NCI-H128 (cell line): ENCODE measurements around the gene SRRD.
"Not testable (repeated sequence)": the region's sequence is repeated elsewhere in the genome, so short reads cannot be mapped to it uniquely, and the experiment has no call there.

Experiments used
- DNase-seq: peaks from one replicate; lab custom pipeline; 2025; ENCODE audit not compliant: unreplicated experiment; lab: John Stamatoyannopoulos, UW

The SRRD gene

GRCh38 chr22:26483439-26484359 is at the start of gene SRRD, which contains the start of gene HPS4:
Gene SRRD, plus strand, starts transcription at chr22:26483877. Its CDS starts 14 bp downstream, at chr22:26483891.
Gene HPS4, minus strand, starts transcription at chr22:26483783. Its CDS starts 2,021 bp downstream, at chr22:26481762.
- peak; percentile 66 for DNase-seq

- no peak for DNase-seq
Measured at GRCh38 chr22:26435327-26436093, 48.2 kb upstream of the SRRD start.

GRCh38 chr22:26436903-26437515 is 46.7 kb upstream of the SRRD start:
- no peak for DNase-seq

- DNase-seq: no peak
Measured at GRCh38 chr22:26437694-26438392, 45.8 kb upstream of the SRRD start.

- not testable (repeated sequence) for DNase-seq
Measured at GRCh38 chr22:26438776-26439175, 44.9 kb upstream of the SRRD start.

GRCh38 chr22:26439559-26439958 is 44.1 kb upstream of the SRRD start:
- DNase-seq: no peak

GRCh38 chr22:26442086-26442756 is 41.5 kb upstream of the SRRD start:
- DNase-seq: no peak

- no peak for DNase-seq
Measured at GRCh38 chr22:26443901-26444690, 39.6 kb upstream of the SRRD start.

- DNase-seq: no peak
Measured at GRCh38 chr22:26444777-26445176, 38.9 kb upstream of the SRRD start.

GRCh38 chr22:26445577-26446275 is 38.0 kb upstream of the SRRD start:
- no peak for DNase-seq

GRCh38 chr22:26446808-26447515 is 36.7 kb upstream of the SRRD start:
- DNase-seq: no peak

- no peak for DNase-seq
Measured at GRCh38 chr22:26447584-26448329, 35.9 kb upstream of the SRRD start.

GRCh38 chr22:26448334-26448733 is 35.3 kb upstream of the SRRD start:
- no peak for DNase-seq

GRCh38 chr22:26448941-26449340 is 34.7 kb upstream of the SRRD start:
- no peak for DNase-seq

- DNase-seq: no peak
Measured at GRCh38 chr22:26450453-26451185, 33.1 kb upstream of the SRRD start.

GRCh38 chr22:26452236-26453016 is 31.3 kb upstream of the SRRD start:
- no peak for DNase-seq
